Activated CD4-positive, alpha-beta T cell treated with anti-CD3 and anti-CD28 coated beads, Interleukin-10, Interleukin-2, amounts not matched to agents 100 ng/mL and 50 ng/mL, durations not matched to agents 16 hours and 8 hours (primary cell): Measurements from ENCODE around the gene CCDC117.

ENCODE experiments used
- DNase-seq: peaks from one replicate; pipeline ENCODE4 v3.0.0-alpha.2; 2020

Gene CCDC117

GRCh38 chr22:28769394-28770085 lies 3.0 kb upstream of the CCDC117 start:
- DNase-seq = no peak

DNA sequence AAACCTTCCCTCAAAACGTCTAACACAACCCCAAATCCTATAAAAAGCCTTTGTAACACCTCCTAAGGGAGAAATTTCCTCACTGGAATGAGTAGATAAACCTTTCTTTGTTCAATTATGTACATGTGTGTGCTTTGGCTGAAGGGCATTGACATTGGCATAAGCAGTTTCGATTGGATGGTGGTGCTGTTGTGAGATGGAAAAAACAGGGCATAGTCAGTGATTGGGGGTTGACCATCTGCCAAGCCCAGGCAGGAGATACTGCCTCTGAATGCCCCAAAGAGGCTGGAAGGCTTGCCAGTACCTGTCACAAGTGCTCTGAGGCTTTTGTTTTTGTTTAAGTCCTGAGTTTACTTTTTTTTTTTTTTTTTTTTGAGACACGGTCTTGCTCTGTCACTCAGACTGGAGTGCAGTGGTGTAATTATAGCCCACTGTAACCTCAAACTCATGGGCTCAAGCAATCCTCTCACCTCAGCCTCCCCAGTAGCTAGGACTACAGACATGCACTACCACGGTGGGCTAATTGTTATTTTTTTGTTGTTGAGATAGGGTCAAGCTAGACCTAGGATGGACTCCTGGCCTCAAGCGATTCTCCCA lies 1.2 kb upstream of the CCDC117 start:
- no peak for DNase-seq

GRCh38 chr22:28773461-28773867 lies 969 bp downstream of the CCDC117 start:
- peak; percentile 80 for DNase-seq

- no peak for DNase-seq
These were observed 1.9 kb downstream of the CCDC117 start for GRCh38 chr22:28774378-28774777.

DNA sequence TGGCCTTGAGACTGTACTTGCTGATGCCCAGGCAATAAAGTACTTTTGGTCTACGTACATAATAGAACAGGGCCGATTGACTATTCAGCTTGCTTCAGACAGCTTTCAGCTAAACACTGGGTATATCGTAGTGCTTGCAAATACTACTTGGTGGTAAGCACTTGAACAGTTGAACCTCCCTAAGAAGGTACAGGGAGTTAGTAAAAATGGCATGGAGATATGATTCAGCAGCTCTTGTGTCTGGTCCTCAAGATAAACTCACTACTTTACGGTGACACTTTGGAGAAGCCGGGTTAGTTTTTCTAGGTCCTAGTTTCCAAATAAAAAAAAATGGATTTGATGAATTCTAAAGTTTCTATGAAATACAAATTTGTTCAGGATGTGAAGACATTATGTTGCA lies 7.3 kb downstream of the CCDC117 start:
- DNase-seq = no peak

GRCh38 chr22:28780296-28780695 lies 7.8 kb downstream of the CCDC117 start:
- no peak for DNase-seq

DNA sequence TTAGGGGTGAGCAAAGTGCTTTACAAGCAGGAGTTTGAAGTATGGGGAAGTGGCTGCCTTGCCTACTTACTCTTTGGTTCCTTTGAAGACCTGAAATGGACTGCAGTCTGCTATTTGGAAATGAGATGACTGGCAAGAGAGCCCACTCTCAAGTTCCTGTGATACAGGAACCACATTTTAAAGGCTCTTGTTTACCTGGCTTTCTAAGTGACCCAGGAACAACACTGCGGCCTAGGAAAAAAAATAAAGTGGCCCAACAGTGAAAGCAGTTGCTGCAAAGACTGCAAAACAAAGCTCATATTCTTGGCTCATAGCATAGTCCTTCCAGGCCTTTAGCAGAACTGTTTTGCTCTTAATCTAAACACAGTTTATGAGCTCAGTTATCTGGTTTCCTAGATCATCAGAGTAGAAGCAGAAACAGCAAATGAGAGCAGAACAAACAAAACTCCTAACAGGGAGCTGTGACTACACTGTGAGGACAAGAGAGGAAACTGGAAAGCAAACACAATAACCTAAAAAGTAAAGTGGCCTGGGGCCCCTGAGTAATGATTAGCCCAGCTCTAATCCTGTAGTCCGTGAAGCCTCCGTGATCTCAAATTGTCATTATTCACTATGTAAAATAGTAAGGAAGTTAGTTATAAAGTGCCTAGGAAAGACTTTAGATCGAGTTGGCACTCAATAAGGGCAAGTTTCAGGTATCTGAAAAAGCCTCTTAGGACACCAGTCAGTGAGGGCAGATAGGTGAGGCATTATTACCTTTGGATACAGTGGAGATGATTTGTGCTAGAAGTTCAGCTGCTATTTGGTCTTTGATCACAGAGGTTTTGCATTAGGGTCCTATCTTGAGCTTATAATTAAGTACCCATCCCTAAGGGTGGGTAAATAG lies 11.5 kb downstream of the CCDC117 start:
- no peak for DNase-seq

- no peak for DNase-seq
These were observed 16.1 kb downstream of the CCDC117 start for GRCh38 chr22:28788601-28789000.

DNA sequence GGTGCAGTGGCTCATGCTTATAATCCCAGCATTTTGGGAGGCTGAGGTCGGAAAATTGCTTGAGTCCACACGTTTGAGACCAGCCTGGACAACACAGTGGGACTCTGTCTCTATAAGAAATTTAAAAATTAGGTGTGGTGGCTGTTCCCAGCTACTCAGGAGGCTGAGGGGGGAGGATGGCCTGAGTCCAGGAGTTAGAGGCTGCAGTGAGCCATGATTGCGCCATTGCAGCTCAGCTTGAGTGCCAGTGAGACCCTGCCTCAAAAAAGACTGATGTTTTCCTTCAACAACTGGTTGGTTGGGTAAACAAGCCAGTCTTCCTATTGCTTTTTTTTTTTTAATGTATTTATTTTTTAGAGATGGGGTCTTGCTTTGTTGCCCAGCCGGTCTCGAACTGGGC lies 18.6 kb downstream of the CCDC117 start:
- DNase-seq = no peak

- DNase-seq = peak; percentile 58
These were observed 19.5 kb downstream of the CCDC117 start for GRCh38 chr22:28791841-28792490.

DNA sequence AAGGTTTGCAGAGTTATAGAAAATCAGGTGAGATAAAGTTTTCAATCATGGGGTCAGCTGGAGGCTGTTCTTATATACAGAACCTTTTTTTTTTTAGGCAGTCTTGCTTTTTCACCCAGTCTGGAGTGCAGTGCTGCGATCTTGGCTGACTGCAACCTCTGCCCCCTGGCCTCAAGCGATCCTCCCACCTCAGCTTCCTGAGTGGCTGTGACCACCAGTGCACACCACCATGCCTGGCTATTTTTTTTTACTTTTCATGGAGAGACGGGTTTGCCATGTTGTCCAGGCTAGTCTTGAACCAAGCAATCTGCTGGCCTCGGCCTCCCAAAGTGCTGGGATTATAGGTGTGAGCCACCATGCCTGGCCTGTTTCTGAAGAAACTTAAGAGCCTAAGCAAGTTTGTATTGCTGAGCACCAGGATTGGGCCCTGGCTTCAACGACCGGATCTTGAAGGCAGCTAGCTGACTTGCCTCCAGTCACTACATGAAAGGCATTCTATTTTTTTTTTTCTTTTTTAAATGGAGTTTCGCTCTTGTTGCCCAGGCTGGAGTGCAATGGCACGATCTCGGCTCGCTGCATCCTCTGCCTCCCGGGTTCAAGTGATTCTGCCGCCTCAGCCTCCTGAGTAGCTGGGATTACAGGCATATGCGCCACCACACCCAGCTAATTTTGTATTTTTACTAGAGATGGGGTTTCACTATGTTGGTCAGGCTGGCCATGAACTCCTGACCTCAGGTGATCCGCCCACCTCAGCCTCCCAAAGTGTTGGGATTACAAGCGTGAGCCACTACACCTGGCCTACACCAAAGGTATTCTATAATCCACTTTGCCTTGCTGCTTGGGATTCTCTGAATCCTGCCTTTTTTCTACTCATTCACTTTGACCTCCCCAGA lies 20.2 kb downstream of the CCDC117 start:
- DNase-seq = no peak

DNA sequence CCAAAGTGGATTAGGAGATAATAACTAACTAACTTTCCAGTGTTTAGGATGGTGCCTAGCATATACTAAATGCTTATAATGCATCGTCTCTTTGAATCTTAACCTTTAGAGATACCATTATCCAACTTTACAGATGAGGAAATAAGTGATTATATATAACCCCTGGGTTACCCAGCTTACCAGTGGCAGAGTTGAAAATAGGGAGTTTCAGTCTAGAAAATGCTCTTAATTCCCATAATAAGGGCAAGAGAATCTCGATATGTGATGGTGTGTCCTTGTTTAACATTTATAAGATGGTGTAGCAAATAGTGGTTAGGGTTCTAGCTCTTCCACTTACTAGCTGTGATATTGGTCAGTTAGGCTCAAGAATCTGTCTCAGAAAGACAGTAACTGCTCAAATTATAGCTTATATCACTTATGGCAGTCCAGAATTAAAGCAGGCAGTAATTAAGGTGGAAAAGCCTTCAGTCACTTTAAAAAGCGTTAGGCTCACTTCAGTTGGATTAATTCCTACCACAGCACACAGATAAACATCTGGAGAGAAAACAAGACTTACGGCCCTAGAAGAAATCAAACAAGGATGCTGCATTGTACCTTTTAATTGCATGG lies 21.6 kb downstream of the CCDC117 start:
- no peak for DNase-seq

- no peak for DNase-seq
These were observed 22.7 kb downstream of the CCDC117 start for GRCh38 chr22:28795071-28795693.

GRCh38 chr22:28795932-28796856 lies 23.7 kb downstream of the CCDC117 start:
- DNase-seq = no peak

DNA sequence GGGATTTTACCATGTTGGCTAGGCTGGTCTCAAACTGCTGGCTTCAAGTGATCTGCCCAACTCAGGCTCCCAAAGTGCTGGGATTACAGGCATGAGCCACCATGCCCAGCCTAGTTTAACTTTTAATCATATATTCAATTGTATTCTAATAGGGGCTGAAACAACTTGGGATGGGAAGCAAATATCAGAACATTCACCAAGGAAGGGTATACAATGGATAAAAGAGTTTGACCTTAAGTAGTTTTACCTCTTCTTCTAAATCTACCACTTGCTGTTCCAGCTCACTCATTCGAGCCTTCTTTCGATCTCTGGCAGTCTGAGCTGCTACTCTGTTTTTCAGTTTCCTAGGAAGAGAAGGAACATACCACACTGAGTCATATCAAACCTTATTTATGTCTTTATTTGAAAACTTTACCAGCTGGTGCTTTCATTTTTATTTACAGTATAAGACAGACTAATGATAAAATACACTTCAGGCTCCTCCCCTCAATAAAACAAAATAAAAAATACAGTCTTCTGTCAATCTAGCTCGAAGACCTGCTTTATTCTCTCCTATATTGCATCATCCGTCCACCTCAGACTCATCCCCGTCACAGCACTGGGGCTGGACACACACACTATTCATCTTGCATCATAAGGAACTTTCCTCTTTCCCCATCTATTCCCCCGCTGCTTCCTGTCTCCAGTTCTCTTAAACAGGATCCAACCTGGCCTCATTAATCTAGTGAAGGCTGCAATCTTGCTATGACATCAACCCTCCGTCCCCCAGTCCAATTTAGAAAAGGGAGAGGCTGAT lies 26.5 kb downstream of the CCDC117 start:
- peak; percentile 81 for DNase-seq

- peak; percentile 46 for DNase-seq
These were observed 27.3 kb downstream of the CCDC117 start for GRCh38 chr22:28799606-28800307.

- peak; percentile 96 for DNase-seq
These were observed 28.0 kb downstream of the CCDC117 start, which contains the start of gene XBP1 for GRCh38 chr22:28800308-28801041. XBP1 (minus strand) TSS chr22:28800569.
